GM19238 (cell line): ENCODE data around the gene SBSN.

Experiments used
- DNase-seq: peaks from one replicate; pipeline ENCODE4 v3.0.0; 2011; ENCODE audit warnings: low spot score; ENCODE audit not compliant: insufficient read length

Gene SBSN

DNA sequence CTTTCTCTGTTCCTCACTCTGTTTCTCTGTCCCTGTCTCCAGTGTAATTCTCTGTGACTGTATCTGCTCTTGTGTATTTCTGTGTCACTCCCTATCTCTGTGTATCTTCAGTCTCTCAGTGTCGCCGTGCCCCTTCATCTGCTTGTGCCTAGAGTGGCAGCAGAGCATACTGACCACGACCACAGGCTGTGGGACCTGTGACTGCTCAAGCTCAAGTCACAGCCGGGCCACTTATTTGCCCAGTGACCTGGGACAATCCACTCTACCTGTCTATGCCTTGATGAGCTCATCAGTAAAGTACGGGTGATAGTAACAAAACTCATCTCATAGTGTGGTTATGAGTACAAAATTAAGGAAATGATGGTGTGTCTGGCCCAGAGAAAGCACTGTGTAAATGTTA lies 26.0 kb upstream of the SBSN start:
- DNase-seq = no peak

DNA sequence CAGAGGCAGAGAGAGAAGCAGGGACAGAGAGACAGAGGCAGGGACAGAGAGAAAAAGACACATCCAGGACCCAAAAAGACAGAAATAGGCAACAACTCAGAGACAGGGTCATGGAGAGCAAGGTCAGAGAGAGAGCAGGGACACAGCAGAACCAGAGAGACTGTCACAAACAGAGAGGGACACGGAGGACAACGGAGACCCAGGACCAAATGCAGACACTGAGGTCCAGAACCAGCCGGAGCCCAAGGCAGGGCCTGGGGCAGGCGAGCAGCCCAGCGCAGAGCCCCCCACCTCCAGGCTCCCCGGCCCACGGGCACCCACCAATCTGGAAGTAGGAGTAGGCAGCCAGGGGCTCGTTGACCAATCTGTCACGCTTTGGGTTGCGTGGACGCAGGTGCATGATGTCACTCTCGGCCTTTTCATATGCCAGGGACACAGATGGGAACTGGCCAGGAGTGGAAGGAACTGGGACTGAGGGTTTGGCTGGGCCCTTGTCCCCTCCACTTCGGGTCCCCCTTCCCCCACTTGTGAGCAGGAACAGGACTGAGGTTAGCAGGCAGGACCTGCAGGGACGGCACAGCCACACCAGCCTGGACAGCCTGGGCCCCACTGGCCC lies 25.4 kb upstream of the SBSN start:
- DNase-seq = no peak

DNA sequence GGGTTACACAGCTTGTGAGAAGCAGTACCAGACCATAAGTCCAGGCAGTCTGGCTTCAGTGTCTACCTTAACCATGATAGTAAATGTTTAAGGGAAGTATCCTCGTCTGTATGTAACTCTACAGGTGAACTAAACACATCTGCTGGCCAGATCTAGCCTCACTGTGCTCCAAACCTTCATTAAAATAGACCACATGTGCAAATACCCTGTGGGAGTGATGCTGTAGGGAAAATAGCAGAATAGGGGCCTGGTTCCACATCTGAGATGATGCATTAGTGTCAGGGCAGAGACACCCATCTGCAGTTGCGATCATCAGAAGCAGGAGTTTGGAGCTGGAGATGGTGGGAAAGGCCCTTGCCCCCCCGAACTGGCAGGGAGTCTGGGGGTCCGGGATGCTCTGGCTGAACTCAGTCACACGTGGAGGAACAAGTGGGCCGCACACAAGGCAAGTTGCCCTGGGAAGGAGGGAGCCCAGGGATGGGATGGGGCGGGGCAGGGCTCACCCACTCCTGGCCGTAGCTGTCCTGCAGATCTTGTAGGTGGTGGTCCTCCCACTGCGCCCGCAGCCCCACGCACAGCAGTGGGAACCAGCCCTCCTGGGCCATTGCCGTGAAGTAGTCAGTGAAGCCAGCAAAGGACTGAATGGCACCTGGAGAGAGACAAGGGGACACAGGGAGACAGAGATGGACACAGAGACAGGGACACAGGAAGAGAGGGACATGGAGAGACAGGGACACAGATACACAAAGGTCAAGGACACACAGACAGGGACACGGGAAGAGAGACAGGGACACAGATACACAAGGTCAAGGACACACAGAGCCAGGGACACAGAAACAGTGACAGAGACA lies 24.6 kb upstream of the SBSN start:
- DNase-seq = no peak

DNA sequence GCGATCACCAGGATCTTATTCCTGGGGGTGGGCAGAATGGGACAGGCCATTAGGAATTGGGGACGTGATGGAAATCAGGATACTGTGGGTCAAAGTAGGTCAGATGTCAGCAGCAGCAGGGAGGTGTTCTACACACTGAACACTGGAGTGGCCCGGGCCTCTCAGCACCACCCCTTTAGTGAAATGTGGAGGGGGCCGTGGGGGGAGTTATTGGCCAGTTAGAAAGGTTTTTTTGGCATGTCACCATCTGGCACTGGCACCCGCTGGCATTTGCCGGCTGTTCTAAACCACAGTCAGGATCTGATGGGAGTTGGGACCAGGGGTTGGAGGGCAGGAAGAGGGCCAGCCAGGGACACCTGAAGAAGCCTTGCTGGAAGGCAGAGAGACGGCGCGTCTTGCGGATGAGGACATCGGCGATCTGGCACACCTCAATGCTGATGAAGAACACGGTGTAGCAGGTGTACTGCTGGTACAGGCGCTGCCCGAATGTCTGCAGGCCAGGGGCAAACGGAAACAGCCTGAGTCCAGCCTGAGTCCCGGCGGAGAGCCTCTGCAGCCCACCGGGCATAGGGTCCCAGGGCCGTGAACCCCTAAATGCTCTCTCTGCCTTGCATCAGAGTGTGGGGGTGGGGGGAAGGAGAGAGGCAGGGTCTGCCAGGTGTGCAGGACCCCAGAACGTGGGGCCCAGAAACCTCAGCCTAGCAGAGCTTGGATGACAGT lies 23.1 kb upstream of the SBSN start:
- DNase-seq = no peak

DNA sequence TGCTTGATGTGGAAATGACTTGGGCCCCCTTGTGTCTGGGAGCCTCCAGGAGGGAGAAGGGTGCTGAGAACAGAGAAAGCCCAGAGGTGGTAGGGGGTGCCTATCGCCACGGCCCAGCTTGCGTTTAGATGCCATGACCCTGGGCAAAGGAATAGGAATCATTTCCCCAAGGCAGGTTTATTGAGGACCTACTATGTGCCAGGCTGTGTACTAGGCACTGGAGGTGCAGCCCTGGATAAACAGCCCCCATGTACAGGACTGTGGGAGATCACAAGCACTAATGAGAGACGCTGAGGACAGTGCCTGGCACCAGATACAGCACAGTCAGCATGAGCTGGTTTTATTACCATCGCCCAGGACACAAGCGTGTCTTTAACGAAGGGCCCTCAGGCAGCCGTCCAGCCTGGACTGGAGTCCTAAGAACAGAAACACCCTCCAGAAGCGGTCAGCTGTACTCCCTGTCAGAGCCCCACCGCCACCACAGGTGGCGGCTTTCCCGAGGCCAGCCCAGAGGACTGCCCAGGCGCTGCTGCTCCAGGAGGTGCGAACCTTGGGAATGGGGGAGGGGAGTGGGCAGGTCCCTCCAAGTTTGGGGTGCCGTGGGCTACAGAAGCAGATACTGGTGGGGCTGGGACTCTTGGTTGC lies 21.9 kb upstream of the SBSN start:
- DNase-seq = no peak

DNA sequence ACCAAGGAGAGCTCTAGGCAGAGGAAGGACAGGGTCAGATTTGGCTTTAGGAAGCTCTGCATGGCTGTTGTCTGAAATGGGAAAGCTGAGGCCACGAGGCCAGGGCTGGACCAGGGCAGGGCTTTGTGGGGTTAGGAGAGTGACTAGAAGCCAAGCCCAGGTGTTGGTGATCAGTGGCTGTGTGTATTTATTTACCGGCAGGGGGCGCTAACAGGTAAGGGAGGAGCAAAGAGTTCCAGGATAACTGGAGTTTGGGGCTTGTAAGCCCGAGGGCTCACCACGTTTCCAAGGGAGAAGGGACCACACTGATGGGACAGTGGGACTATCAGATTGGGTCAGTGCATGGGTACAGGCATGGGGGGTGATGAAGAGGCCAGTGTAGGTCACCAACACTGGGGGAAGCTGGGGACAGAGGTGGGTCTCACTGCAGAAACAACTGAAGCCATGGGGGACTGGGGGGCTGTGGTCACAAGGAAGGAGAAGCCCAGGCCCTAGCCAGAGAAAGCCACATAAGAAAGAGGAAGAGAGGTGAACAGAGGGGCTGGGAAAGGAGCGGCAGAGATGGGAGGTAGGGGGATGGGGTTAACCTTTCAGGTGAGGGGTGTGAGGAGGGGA lies 21.2 kb upstream of the SBSN start:
- DNase-seq = peak; percentile 69

DNA sequence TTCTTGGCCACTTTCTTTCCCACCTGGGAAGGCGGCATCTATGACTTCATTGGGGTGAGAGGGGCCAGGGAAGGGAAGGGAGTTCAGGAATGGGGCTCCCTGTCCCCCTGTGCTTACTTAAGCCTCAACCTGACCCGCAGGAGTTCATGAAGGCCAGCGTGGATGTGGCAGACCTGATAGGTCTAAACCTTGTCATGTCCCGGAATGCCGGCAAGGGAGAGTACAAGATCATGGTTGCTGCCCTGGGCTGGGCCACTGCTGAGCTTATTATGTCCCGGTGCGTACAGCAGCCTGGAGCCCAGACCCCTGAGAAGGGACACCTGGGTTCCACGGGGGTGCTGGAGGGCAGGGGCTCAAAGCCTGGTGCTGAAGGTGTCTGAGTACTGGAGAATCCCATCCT lies 18.4 kb upstream of the SBSN start:
- DNase-seq = no peak

DNA sequence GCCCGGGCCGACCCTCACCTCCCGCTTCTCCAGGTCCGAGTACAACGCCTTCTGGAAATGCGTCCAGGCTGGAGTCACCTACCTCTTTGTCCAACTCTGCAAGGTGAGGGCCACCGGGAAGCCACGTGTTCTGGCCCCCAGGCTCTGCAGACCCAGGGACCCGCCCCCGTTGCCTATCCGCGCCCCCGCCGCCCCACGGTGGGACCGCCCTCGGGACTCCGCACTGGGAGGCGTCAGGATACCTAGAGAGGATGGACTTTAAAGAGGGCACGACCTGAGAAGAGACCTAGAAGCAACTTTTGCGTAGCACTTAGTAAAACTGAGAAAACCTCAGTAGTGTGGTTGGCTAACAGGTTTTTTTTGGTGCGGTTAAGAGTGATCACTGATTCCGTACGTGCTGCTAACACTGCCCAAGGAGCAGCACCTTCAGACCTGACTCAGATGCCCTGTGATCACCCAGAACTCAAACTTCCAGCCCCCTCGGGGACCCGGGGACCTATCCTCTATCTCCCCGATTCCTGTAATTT lies 17.8 kb upstream of the SBSN start:
- DNase-seq = peak; percentile 65

DNA sequence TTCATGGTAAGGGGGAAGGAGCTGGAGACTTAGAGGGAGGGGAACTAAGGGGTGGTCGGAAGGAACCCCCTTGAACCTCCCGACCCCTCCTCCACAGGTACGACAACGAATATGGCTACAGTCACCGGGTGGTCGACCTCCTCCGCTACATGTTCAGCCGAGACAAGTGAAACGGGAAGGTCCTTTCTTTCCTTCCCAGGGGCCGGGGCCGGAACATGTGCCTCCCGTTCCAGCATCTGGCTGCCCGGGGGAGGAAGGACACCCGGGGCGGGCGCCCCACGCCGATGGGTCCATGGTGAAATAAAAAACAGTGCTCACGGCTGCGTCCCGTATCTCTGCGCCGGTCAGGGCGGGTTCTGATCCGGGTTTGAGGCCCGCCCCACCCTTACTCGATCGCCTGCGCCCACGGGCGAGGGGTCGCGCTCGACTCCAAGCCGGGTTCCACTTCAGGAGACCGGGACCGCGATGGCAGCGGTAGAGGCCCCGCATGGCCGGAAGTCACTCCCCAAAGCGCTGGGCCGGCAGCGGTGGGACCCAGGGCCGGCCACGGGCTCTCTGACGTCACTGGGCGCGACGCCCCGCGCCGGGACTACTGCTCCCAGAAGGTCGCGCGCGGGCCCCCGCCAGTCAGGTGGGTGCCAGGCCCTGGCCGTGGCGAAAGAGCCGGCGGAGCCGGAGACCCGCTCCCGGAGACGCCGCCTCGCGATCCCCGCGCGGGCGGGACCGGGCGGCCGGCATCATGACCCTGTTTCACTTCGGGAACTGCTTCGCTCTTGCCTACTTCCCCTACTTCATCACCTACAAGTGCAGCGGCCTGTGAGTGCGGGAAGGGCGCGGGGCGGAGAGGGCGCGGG lies 17.1 kb upstream of the SBSN start, which contains the start of gene TMEM147:
TSS of gene TMEM147 (plus strand) at position 626 of the 854 bp plus-strand sequence. CDS start at position 740, 114 bp downstream.
- peak; percentile 99 for DNase-seq

DNA sequence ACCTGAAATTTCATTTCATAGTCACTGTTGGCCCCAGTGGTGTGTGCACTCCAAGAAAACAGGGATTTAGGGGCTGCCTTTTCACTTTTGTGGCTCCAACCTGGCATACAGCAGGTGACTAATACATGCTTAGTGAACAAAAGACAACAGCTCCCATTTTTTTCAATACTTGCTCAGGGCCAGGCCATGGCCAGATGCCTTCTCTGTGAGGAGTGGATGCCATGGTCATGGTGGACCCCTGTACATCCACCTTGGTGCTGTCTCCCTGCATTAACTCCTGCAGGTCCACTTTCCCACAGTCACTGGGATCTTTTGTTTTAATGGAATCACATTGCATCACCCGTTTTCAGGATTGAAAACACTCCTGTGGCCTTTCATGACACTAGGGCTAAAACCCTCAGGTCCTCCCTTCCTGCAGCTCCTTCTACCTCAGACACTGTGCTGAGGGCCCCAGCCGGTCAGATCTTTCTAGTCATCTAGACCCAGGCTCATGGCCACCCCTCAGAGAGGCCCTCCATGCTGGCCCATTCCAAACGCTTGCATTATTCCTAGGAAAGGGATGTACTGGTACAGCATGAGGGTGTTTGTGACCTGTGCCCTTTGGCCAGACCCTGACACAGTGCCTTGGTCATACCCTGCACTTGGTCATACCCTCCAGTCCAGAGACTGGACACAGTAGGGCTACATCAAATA lies 16.1 kb upstream of the SBSN start:
- DNase-seq = no peak

DNA sequence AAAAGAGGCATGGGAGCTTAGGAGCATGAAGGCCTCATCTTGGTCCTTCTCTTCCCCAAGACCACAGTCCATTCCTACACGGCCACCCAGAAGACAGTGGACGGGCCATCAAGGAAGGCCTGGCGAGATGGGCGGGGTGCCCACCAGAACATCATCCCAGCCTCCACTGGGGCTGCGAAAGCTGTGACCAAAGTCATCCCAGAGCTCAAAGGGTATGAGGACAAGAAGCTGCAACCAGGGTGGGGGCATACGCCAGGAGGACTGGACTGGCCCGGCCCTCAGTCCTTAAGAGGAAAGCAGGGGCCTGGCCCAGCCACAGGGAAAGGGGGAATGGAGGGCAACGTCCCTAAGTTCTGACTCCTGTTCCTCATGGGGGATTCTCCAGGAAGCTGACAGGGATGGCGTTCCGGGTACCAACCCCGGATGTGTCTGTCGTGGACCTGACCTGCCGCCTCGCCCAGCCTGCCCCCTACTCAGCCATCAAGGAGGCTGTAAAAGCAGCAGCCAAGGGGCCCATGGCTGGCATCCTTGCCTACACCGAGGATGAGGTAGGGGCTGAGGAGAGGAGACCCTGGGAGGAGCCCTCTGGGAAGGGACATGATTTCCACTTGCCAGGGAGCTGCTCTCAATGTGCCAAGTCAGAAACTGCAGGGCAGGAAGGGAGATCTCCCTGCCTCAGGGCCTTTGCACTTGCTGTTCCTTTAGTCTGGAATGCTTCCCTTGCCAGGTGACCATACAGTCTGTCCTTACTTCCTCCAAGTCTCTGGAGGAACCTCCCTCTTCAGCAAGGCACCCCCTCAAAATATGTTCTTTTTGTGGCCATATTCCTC lies 15.4 kb upstream of the SBSN start:
- DNase-seq = no peak

DNA sequence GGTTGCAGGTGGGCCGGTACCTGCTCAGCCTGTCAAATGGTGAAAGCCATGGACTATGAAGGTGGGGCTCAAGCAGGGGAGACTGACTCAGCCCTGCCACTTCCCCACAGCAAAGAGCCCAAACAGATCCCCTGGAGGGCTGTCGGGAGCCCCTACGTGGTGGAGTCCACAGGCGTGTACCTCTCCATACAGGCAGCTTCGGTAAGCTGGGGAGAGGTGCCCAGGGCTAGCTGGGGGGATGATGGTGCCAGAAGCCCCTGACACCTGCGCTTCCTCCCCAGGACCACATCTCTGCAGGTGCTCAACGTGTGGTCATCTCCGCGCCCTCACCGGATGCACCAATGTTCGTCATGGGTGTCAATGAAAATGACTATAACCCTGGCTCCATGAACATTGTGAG lies 14.1 kb upstream of the SBSN start:
- no peak for DNase-seq

DNA sequence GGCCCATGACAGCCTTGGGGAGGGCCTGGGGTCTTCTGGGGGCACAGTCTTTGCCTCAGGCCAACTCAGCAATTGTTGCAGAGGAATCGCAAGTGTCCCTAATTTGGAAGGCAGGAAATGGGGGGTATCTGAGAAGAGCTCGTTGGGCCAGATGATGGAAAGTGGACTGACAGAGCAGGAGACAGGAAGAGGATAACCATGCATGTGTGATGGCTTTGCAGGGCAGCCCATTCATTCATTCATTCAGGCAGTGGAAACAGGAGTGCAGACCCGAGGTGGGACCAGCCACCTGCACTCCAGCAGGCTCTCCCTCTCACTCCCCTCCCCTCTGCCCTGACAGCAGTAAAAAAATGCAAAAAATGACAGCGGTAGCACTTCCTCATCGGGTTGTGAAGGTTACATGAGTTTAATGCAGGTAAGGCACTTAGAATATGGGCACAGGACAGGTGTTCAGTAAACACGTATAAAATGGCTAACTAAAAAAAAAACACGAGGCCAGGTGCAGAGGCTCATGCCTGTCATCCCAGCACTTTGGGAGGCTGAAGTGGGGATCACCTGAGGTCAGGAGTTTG lies 12.3 kb upstream of the SBSN start:
- no peak for DNase-seq

DNA sequence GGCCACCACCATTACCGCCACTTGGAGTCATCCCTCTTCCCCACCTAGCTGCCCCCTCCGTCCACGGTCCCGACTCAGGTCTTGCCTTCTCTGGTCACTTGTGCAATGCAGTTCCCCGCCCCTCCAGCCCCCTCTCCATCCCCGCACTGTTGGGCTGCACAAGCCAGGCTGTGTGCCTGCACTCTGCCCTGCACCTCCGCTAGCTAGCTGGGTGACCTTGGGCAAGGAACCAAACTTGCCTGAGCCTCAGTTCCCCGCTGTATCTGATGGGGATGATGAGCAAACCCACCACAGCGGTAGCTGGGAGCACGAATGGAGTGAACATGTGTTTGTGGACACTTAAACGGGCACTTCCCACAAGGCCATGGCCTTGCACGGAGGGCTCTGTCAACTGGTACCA lies 11.7 kb upstream of the SBSN start:
- DNase-seq = no peak

DNA sequence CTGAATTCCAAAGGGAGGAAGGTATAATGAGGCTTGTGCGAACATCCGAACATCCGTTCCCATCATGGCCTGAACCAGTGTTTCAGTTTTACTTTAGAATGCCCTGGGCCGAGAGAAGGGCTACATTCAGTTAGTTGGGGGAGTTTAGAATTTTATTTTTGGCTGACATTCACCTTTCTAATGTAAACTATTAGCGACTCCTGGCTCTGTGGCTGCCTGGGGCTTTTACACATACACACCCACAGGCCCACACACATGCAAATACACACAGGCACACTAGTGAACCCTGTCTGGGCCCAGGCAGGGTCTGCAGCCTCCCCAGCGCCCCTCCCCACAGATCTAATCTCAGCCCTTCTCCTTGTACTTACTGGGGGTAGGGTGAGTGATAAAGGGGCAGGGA lies 11.2 kb upstream of the SBSN start:
- DNase-seq = no peak

DNA sequence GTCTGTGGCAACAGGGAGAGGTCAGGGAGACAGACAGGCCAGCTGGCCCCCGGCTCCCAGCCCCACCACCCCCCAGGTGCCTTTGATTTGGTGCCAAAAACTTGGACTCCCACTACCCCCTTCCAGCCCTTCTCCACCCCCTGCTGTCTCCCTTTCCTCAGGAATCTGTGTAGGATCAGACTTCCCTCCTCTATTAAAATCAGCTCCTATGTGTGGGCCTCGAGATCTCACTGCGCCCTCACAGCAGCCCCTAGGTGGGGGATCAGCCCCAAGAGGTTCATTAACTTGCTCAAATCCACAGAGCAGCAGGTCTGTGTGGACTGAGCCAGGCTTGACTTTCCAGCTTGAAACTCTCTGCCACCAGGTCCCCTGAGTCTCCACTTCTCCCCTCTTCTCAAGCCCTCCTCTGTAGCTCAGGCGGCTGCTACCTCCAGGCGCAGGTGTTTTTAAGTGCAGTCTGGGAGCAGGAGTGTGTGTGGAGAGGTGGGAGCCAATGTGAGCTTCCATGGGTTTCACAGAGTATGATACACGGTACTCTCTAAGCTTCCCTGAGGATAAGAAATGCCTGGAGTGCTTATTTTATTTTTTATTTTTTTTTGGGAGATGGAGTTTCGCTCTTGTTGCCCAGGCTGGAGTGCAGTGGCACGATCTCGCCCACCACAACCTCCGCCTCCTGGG lies 6.8 kb upstream of the SBSN start:
- no peak for DNase-seq

DNA sequence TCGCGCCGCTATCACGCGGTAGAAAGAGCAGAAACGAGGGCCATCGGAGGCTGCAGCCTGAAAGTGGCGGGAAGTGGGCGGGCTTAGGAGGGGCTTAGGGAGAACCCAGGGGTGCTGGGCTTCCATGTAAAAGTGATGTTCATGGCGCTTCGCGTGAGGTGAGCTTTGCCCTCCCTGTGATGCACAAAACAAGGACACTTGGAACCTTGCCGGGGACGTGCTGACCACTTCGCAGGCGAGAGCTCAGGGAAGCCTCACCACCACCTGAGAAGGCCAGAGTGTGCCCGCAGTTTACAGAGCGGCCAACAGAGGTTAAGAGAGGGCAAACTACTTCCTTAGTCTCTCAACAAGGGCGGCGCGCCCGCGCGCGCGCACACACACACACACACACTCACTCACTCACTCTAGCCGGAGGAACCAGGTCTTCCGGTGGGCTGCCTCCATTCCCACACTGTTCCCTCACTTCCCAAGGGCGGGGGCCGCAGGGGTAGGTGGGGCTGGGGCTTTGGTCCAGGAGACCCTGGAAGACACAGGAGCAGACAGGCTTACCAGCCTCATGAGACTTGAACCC lies 5.8 kb upstream of the SBSN start:
- no peak for DNase-seq
